NCI-H345 treated with DMSO at 0.1 percent for 48 hours (cell line): Measurements from ENCODE around the gene DNAJA3.

Experiments
- DNase-seq: peaks from one replicate; lab custom pipeline; 2025; ENCODE audit not compliant: unreplicated experiment; lab: John Stamatoyannopoulos, UW

DNAJA3 gene

DNA sequence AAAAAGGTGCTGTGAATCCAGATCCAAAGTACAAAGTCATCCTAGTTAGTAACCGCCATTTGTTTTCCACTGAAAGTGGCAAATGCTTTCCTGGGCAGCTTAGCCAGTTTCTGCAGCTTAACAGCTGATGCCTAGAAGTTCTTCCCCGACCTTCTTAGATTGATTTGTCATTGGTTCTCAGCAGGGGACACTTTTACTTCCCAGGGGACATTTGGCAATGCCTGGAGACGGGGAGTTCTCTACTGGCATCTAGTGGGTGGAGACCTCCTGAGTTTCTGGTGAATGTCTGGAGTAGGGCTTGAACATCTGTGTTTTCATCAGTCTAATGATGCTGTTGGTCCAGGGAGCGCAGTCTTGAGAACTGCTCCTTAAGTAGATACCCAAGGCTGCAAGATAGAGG lies 7.6 kb downstream of the DNAJA3 start:
- no peak for DNase-seq

- no peak for DNase-seq
Observed at GRCh38 chr16:4433914-4434787, 8.5 kb downstream of the DNAJA3 start.

DNA sequence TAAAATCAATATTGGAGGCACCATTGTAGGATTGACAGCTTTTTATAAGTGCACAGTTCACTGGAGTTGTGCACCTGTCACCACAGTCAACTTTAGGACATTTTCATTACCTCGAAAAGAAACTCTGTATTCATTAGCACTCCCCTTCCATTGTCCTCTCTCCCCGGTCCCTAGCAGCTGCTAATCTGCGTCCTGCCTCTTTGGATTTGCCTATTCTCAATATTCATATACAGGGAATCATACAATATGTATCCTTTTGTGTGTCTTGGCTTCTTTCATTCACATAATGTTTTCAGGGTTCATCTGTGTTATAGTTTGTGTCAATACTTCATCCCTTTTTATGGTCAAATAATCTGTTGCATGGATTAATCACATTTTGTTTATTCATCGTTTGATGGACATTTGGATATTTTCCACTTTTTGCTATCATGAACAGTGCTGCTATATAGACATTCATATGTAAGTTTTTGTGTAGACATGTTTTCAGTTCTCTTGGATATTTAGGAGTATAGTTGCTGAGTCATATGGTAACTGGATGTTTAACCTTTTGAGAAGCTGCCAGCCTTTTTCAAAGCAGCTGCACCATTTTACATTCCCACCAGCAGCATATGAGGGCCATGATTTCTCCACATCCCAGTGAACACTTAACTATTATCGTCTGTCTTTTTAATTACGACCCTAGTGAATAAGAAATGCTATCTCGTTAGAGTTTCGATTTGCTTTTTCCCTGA lies 9.8 kb downstream of the DNAJA3 start:
- DNase-seq = no peak

DNA sequence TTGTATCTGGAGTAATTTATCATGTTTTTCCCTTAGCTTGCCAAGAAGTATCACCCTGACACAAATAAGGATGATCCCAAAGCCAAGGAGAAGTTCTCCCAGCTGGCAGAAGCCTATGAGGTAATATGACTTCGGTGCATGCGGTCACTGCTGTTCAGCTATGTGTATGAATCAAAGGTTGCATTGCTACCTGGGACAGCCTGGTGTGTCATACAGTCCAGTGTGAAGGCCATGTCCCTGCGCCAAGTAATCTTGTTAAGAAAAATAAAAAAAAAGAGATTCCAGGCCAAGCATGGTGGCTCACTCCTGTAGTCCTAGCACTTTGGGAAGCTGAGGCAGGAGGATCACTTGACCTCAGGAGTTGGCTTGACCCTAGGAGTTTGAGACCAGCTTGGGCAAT lies 11.7 kb downstream of the DNAJA3 start:
- no peak for DNase-seq

DNA sequence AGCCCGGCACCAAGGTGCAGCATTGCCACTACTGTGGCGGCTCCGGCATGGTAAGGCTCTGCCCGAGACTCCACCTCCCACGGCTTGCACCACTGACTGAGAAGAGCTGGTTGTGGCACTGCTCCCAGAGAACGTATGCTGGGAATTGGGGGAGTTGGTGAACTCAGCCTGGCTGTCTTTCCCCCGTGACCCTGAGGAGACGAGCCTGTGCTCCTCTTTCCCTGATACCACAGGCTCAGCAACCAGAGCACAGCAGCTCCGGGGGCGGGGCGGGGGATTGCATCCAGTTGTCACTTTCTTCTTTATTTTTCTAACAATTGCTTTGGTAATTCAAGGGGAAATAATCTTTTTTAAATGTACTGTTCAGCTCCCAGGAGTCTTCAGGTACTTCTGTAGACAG lies 16.7 kb downstream of the DNAJA3 start:
- no peak for DNase-seq

- DNase-seq = no peak
Observed at GRCh38 chr16:4443271-4443670, 17.6 kb downstream of the DNAJA3 start.

- no peak for DNase-seq
Observed at GRCh38 chr16:4443986-4444385, 18.3 kb downstream of the DNAJA3 start.

DNA sequence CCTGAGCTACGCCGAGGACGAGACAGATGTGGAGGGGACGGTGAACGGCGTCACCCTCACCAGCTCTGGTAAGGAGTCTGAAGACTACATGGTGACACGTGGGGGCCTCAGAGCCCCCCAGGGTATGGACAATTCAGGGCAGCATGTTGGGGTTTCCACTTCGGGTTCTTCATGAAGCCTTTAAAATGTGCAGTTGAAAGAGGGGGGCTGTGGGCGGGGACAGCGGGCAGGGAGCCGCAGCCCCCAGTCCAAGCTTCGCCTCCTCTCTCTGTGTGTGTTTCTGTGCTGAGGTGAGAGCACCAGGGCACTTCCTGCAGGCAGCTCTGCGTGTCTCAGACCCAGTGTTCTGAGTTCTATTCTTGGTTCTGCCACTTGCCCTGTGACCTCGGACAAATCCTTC lies 24.8 kb downstream of the DNAJA3 start:
- no peak for DNase-seq

GRCh38 chr16:4450931-4451519 lies 25.4 kb downstream of the DNAJA3 start:
- no peak for DNase-seq

DNA sequence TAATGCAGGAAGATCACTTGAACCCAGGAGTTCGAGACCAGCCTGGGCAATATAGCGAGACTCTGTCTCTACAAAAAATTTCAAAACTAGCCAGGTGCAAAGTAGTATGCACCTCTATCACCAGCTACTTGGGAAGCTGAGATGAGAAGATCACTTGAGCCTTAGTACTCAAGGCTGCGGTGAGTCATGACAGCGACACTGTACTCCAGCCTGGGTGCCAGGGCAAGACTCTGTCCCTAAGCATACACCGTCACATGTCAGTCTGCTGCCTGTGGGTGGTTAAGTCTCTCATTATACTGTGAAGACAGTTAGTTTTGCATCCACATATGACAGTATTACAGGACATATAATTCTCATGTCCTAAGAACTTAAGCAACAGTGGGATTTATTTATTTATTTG lies 27.0 kb downstream of the DNAJA3 start:
- DNase-seq = no peak

DNA sequence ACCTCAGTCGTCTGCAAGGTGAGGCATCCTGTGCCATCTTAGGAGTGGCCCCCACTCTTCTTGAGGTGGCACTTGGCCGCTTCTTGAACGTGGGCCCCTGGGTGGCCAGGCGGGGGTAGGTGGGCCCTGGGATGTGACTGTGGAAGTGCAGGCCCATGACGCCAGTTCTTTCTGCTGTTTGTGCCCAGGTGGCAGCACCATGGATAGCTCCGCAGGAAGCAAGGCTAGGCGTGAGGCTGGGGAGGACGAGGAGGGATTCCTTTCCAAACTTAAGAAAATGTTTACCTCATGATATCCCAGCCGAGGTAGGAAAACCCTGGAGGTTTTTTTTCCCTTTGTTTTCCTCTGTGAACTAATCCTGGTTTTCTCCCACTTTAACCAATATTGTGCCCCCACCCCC lies 29.0 kb downstream of the DNAJA3 start:
- no peak for DNase-seq

- DNase-seq = no peak
Observed at GRCh38 chr16:4455081-4455480, 29.4 kb downstream of the DNAJA3 start.

DNA sequence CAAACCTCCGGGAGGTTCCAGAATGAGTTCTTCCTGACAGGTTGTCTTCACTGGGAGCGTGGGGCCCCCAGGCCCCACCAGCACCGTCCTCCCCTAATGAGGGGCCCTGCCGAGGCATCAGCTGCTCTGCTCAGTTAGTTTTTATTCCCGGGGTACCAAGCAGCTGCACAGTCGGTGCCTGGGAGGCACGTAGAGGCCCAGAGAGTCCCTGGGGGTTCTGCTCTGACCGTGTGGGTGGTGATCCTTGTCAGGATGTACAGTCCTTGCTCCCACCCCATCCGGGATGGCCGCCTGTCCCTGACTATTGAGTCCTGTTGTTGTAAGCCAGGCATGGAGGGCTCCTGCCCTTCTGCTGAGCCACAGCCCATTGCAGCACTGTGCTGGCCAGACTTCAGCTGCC lies 30.3 kb downstream of the DNAJA3 start:
- DNase-seq = no peak

- no peak for DNase-seq
Observed at GRCh38 chr16:4460936-4461249, 35.2 kb downstream of the DNAJA3 start.

DNA sequence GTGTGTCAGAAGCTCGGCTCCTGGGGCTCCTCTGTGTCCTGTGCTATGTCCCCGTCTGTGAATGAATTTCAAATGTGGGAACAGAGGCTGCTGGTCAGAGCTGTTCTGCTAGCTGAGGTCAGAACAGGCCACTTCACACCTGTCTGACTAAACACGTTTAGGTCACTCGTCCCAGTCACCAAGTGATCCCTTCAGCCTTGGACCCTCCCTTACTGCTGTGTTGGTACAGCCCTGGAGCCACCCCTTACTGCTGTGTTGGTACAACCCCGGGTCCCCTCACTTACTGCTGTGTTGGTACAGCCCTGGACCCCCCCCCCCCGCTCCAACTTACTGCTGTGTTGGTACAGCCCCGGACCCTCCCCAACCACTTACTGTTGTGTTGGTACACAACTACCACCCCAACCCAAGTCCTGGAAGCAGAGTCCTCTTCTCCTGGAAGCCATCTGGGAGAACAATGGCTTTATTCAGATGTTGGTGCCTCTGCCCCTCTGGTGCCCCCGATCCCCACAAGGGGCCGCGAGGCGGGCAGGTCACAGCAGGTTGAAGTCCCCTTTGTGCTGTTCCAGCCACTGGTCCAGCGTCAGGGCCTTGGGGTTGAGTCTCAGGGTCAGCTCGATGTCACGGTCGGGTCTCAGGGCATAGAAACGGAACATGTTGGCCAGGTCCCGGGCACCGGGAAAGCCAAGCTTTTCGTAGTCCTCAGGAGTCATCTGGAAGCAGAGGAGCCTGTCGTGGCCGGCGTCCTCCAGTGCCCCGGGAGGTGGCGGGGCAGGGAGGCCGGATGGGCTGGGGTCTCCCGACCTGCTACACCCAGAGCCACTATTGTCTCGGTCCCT lies 35.8 kb downstream of the DNAJA3 start:
- no peak for DNase-seq

DNA sequence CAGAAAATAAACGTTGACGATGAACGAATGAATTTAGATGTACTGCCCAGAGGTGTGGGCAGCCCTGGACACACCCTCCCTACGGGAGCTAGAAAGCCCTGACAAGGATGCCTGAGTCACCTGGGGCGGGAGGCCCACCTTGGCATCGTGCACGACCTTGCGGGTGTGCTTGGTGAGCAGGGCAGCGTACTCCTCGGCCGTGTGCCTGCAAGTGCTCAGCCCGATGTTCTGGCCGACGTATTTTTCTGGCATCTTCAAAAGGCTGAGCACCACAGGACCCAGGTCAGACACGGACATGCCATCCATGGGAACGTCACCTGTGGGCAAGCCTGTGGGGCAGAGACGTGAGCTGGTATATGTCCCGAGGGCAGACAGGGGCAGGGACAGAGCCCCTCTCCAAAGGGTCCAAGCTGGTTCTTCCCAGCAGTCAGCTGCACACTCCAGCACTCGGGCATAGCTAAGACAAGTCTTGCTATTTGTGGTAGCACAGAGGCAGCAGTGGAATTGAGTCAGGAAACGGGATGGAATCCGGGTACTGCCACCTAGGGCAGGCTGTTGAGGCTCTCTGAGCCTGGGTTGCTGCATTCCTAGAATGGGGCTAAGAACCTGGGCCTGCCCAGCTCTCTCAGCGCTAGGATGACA lies 38.0 kb downstream of the DNAJA3 start:
- no peak for DNase-seq

DNA sequence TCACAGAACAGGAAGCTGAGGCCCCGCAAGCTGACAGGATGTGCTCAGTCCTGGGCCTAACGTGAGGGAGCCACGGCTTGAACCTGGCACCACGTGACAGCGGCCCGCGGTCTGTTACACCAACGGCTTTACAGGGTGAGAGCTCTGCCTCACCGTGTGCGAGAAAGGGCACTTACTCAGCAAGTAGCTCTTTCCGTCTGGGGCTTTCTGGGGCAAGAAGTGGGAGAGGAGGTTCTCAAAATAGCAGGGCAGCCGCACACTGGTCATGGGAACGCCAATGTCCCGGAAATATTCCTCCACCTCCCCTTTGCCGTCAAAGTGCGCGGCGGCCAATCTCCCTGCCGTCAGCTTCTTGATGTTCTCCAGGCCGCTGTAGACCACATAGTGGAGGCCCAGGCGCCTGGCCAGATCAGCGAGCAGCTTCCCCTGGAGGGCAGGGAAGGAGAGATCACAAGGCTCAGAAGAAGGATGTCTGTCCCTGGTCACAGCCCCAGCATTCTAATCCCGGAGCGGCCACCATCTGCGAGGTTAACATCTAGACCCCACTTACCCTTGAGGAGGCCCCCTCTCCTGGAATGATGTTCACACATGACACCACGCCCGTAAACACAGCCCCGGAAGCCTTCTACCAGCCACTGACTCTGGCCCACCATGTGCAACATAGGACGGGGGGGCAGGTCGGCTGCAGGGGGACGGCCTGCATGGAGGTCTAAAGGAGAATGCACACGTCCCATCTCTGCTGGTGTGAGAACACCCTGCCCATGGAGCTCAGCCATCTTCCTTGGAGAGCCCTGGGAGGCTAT lies 40.5 kb downstream of the DNAJA3 start:
- DNase-seq = no peak

DNA sequence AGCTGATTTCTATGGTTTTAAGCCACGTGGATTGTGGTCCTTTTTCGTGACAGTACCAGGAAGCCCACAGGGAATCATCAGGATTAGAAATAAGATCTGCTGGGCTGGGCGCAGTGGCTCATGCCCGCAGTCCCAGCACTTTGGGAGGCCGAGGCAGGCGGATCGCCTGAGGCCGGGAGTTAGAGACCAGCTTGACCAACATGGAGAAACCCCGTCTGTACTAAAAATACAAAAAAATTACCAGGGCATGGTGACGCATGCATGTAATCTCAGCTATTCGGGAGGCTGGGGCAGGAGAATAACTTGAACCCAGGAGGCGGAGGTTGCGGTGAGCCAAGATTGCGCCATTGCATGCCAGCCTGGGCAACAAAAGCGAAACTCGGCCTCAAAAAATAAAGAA lies 42.2 kb downstream of the DNAJA3 start:
- no peak for DNase-seq

DNA sequence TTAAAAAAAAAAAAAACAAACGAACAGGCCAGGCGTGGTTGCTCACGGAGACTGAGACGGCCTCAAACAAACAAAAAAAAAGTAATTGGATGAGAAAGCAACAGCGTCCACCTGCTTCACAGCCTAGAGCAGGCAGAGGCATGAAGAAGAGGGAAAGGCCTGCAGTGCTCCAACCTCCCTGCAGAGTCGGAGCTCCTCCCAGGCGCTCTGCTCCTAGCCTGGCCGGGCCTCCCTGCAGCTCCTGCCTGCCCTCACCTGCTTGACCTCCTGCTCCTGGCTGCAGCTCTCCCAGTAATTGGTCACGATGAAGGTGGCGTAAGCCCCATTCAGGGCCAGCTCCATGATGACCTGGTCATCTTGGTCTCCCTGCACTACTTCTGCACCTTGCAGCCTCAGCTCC lies 43.3 kb downstream of the DNAJA3 start:
- DNase-seq = no peak

DNA sequence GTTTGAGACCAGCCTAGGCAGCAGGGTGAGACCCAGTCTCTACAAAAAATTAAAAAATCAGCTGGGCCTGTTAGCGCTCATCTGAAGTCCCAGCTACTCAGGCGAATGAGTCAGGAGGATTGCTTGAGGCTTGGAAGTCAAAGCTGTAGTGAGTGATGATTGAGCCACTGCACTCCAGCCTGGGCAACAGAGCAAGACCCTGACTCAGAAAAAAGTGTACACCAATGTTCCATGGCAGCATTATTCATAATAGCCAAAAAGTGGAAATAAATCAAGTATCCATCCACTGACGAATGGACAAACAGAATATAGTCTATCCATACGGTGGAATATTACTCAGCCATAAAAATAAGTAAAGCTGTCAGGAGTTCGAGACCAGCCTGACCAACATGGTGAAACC lies 46.2 kb downstream of the DNAJA3 start:
- DNase-seq = no peak
